SH-SY5Y (cell line): ENCODE results near the gene RBM12.

Experiments
- GATA2 ChIP-seq: IDR thresholded peaks from 2 replicates; pipeline ENCODE4 v1.6.1; 2011; ENCODE audit warnings: mild to moderate bottlenecking, low read depth, low read length
- GATA3 ChIP-seq: IDR thresholded peaks from 2 replicates; pipeline ENCODE4 v1.6.1; 2011; ENCODE audit warnings: low read depth, mild to moderate bottlenecking, low read length, moderate library complexity

Gene RBM12

DNA sequence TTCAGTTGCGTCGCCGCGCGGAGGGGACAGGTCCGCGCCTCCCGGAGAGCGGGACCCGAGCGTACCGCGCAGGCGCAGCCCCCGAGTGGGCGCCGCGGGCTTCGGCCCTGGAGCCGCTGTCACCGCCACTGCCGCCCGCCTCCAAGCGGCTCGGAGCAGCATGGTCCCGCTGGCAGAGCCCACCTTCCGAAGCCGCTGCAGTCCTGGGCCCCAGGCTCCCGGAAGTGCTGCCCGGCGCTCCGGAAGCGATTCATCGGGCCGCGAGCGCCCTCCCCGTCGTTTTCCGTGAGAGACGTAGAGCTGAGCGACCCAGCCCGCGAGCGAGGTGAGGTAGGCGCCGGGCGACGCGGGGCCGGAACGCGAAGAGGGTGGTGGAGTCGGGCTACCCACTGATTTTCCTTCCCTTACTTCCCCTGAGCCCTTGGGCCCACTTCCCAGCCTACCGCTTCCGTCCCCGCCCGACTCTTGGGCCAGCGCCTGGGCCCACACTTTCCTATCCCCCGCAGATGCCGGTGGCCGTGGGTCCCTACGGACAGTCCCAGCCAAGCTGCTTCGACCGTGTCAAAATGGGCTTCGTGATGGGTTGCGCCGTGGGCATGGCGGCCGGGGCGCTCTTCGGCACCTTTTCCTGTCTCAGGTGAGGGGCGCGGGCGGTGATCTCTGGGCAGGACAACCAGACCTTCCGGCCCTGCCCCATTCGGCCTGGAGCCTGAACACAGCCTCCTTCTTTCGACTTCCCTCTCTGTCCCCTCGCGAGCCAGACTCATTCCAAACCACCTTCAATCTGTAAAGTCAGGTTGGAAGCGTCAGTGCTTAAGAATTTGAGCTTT is 34.6 kb upstream of the RBM12 start, which contains the start of the genes NFS1 and ROMO1:
Gene NFS1 (minus strand): TSS at position 226 of the 830 bp plus-strand sequence. CDS start 64 bp downstream, at position 162.
Gene ROMO1 (plus strand): TSS at position 279 of the 830 bp plus-strand sequence. CDS start 228 bp downstream, at position 507.
- no peak for TF ChIP-seq GATA3
- no peak for TF ChIP-seq GATA2

DNA sequence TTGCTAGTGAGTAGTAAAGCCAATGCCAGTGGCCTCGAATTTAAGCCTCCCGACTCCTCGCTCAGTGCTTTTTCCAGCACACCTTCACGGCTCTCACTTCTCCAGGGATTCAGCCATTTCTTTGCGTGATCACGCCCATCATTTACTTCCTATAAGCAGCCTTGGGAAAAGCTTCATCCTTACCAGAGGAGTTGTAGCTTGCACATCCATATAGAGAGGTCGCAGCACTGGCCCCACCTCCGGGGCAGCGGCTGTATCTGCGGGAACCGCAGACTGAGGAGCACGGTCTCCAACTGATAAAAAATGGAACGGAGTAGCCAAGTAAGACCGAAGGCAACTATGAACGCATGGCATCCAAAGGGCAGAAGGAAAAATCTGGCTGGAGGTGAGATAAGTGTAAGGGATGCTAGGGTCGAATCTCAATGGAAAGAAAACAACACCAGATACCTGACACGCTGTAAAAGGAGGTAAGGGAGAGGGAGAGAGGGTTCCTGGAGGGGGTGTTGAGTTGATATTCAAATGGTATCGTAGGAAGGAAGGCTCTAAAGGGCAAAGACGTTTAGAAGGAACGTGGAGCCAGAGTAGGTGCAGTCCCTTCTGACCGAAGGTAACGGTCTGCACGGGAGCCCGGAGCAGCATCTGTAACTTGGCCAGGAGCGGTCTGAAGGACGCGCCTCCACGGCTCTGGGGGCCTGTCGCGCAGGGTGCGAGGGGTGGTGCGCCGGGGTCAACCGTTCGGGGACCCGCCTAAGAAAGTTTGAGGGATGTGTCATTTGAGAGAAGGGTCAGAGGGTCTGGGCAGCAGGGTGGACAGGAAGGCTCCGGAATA is 33.8 kb upstream of the RBM12 start:
- no peak for TF ChIP-seq GATA2
- TF ChIP-seq GATA3: no peak

DNA sequence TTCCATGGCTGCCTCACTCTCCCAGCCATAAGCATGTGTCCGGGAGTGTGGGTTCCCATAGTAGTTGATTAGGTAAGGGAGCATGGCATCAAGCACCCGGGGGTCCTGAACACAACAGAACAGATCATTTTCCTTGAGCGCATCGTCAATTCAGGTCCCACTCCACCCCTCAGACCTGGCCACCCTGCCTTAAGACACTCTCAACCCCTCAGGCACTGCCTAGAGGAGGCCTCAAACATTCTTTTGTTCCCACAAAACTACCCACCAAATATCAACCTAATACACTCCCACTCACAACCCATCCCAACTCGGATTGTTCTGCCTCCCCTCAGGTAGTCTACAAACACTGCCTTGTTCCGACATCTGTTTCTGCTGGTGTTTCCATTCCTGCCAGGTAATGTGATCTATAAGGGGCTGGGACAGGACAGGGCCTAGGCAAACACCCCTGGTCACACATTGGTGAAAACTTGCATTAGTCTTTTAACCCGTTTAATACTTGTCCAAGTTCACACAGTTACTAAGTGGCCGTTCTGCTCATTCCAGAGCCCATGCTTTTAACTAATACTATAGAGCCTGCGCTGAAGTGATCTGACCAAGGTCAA is 33.1 kb upstream of the RBM12 start:
- no peak for TF ChIP-seq GATA3
- TF ChIP-seq GATA2: no peak

DNA sequence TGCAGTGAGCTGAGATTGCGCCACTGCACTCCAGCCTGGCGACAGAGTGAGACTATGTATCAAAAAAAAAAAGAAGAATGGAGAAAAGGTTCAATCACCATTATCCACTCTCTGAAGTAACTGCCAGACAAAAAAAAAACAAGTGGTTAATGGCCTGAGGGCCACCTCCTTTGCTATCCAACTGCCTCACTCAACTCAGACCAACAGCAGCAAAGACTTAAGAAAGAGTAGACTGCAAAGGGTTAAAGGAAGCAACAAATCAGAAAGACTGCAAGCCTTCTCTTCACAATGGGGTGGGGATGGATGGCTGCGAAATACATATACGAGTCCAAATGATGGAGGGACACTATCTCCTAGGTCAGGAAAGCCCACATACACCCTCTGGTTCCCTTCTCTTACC is 31.3 kb upstream of the RBM12 start:
- TF ChIP-seq GATA2: no peak
- TF ChIP-seq GATA3: no peak

DNA sequence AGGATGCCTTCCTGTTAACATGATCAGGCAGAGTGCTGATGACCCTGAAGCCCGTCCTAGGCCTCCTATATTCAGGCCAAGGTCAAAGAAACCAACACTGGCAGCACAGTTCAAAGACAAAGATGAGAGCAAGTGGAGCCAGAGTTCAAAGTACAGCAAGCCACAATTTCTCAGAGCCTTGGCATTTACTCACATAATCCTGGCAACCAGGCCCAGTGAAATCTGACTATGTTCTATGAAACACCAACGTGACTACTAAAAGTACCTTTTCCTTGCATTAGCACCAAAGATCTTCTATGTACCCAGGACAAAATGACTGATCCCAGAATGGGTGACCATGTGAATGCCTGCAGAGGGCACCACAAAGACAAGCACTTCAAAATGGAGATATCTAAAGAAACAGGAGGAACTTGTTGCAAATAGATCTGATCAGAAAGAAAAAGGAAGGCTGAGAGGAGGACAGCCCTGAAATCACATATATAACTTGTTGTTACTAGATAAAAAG is 30.6 kb upstream of the RBM12 start:
- TF ChIP-seq GATA3: no peak
- no peak for TF ChIP-seq GATA2

DNA sequence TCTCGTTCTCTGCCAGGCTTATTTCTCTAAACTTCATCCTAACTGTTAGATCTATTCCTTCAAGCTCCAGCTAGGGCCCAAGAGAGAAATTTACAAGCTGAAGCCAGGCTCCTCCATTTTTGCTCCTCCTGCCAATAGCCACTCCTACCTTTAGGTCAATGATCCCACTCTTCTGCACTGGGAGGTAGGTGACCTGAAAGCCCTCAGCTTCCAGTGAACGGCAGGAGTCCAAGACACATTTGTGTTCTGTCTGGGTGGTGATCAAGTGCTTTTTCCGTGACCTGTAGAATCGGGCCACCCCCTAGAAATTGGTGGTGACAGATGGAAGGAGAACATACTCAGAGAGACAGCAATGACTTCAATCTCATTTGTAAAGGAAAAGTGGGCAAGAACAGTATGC is 25.6 kb upstream of the RBM12 start:
- no peak for TF ChIP-seq GATA2
- no peak for TF ChIP-seq GATA3

DNA sequence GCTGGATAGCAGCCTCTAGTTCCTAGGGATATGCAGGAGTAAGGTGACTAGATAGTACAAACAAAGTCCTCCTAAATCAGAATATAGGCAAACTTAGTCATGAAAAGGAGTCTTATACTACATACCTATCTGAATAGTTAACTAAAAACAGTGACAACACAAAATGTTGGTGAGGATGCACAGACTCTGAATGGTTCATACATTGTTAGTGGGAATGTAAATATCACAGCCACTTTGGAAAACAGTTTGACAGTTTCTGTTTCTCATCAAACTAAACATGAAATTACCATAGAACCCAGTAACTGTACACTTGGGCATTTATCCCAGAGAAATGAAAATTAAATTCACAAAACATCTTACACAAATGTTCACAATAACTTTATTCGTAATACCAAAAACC is 17.3 kb upstream of the RBM12 start:
- TF ChIP-seq GATA3 (no peak), GATA2 (no peak)

DNA sequence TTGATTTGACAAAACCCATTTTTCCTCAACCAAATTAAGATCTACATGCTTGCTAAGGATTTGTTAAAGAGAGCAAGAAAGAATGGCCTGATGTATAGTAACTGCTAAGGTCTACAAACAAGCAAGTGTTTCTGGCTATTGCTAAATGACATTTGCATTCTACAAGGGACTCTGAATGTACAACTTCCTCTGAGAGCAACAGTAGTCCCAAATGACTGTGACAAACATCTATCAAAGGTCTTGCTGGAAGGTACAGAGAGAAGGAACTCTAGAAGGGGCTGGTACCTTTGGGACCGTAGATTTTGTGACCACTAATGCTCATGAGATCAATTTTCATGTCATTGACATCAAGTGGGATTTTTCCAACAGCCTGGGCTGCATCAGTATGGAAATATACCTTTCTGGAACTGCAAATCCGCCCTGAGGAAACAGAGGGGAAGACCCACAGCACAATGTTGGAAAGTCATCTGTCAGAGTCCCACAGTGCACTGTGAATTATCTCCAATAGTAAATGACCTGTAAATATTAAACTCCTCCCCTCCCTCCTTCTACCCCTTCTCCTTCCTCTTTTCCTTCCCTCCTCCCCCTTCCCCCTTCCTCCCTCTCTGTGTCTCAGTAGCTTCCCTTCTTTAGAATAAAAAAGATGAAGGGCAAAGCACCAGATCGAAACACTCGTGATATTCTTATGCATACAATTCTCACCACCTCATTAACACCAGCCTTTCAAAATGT is 15.9 kb upstream of the RBM12 start:
- no peak for TF ChIP-seq GATA3
- no peak for TF ChIP-seq GATA2

DNA sequence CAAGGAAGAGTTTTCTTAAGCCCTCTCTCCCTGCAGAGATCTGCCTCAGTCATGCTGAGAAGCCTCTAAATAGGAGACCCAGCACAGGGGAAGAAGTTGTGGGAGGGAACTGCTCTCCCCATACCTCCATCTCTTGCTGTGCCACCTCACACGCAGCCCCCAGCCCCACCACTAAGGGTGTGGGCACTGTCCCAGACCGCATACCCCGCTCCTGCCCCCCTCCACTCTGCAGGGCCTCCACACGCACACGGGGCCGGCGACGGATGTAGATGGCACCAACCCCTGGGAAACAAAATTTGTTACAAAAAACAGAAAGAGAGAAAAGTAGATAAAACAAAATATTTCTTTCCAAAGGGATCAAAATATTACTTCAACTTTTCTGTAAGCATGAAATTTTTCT is 10.2 kb upstream of the RBM12 start:
- TF ChIP-seq GATA3 (no peak), GATA2 (no peak)

DNA sequence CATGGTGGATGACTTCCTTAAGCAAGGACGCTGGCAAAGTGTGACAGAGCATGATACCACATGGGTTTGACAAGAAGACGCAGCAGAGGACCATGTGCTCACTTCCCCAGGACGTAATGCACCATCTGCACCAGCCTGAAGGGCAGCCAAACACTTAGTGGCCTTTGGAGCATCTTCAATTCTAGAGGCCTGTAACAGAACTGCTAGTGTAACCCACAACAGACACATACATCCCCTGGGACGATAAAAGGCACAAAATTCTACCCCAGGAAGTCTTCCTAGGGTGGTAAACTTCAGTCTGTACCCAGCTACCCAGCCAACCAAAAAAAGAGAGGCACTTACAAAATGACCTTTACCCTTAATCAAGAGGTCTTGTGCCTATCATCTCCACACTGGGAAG is 9.2 kb upstream of the RBM12 start:
- no peak for TF ChIP-seq GATA2
- no peak for TF ChIP-seq GATA3

DNA sequence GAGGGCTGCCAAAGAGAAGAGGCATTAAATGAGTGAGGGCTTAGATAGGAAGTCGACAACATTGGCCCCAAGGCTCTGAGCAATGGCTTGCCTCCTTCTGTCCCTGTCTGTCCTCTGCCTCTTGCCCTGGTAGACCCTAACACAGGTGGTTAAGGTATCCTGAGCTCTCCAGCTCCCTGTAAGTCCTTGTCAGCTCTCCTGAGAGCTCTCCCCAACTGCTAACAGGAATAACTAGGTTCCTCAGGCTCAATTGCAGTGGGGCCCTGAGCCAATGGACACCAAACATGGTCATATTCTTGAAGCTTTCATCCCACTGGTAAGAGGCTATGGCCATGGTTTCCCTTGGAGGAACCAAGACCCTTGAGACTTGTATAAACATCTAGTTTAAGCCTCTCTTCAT is 5.0 kb upstream of the RBM12 start:
- TF ChIP-seq GATA2 (no peak), GATA3 (no peak)

DNA sequence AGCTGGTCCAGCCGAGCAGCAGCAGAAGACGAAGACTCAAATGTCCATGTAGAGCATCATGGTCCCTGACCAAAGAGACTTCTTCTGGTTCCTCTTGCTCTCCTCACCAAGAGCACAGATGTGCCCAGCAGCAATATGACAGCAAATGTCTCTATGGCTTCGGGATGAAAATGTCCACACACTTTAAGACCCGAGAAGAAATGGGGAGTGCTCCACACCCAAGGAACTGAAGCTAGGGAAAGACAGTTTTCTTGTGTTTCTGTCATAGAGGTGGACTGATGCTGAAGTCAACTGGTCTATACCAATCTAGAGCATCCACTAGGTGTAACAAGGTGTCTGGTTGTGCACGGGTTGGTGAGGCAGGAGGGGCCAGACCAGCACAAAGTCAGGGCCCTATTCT is 4.5 kb upstream of the RBM12 start:
- TF ChIP-seq GATA2 (no peak), GATA3 (no peak)

DNA sequence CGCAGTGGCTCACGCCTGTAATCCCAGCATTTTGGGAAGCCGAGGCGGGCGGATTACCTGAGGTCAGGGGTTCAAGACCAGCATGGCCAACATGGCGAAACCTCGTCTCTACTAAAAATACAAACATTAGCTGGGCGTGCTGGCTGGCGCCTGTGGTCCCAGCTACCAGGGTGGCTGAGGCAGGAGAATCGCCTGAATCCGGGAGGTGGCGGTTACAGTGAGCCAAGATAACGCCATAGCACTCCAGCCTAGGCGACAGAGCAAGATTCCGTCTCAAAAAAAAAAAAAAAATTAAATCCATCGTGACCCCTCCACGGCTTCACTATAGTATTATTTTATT is 1.2 kb upstream of the RBM12 start:
- TF ChIP-seq GATA2: no peak
- no peak for TF ChIP-seq GATA3
